GM23338 (cell line): ENCODE measurements around the gene SLCO3A1. TPM values are rescaled to one million over a fixed set of nuclear protein-coding genes. Genes with fewer than 3 reads are reported as not detected.

Experiments used
- ATAC-seq: fragments of 200-7000 bp; cut with Tn5 transposase; 3 replicates; pipeline ENCODE4 v1.9.1; 2020
- DNase-seq: peaks from one replicate; pipeline ENCODE4 v3.0.0-alpha.2; 2015; ENCODE audit warnings: low spot score
- H2AFZ ChIP-seq: fragments of 200-600 bp; sonication (generic); 2 replicates; pipeline ENCODE4 v1.8.0; 2016; ENCODE audit warnings: antibody characterized with exemption, mild to moderate bottlenecking, moderate library complexity
- H3F3A ChIP-seq: fragments of 200-600 bp; sonication (generic); replicated peaks from 2 replicates; pipeline ENCODE4 v1.8.0; 2017; ENCODE audit warnings: antibody characterized with exemption, mixed run types, low read depth
- H3K27ac ChIP-seq: fragments of 200-600 bp; sonication (generic); 2 replicates; pipeline ENCODE4 v1.6.1; 2016; ENCODE audit warnings: low read depth
- H3K27me3 ChIP-seq: fragments of 200-600 bp; sonication (generic); 2 replicates; pipeline ENCODE4 v1.8.0; 2016; ENCODE audit warnings: mild to moderate bottlenecking, mixed run types, moderate library complexity; ENCODE audit not compliant: insufficient read depth
- H3K36me3 ChIP-seq: fragments of 200-600 bp; sonication (generic); 2 replicates; pipeline ENCODE4 v1.8.0; 2016; ENCODE audit warnings: mild to moderate bottlenecking; ENCODE audit not compliant: insufficient read depth
- H3K4me1 ChIP-seq: fragments of 200-600 bp; sonication (generic); 2 replicates; pipeline ENCODE4 v1.8.0; 2016; ENCODE audit warnings: mild to moderate bottlenecking, moderate library complexity; ENCODE audit not compliant: insufficient read depth
- H3K4me2 ChIP-seq: fragments of 200-600 bp; sonication (generic); 2 replicates; pipeline ENCODE4 v1.7.1; 2017; ENCODE audit warnings: mixed run types
- H3K4me3 ChIP-seq: fragments of 200-600 bp; sonication (generic); 2 replicates; pipeline ENCODE4 v1.6.1; 2016; ENCODE audit warnings: mixed run types
- H3K79me2 ChIP-seq: fragments of 200-600 bp; sonication (generic); replicated peaks from 2 replicates; pipeline ENCODE4 v1.8.0; 2017; ENCODE audit warnings: mild to moderate bottlenecking; ENCODE audit not compliant: insufficient read depth
- H3K9me2 ChIP-seq: fragments of 200-600 bp; sonication (generic); 2 replicates; pipeline ENCODE4 v1.8.0; 2017; ENCODE audit not compliant: insufficient read depth
- H4K20me1 ChIP-seq: fragments of 200-600 bp; sonication (generic); replicated peaks from 2 replicates; pipeline ENCODE4 v1.8.0; 2017; ENCODE audit warnings: mild to moderate bottlenecking; ENCODE audit not compliant: insufficient read depth
- H3K27ac Mint-ChIP-seq: 2 replicates; pipeline ENCODE4 v1.8.0; 2020; ENCODE audit warnings: inconsistent platforms, mild to moderate bottlenecking, moderate library complexity, mixed read lengths
- H3K27me3 Mint-ChIP-seq: 3 replicates; pipeline ENCODE4 v1.8.0; 2022; ENCODE audit warnings: low read depth, mild to moderate bottlenecking, moderate library complexity, mixed read lengths, inconsistent platforms; ENCODE audit not compliant: insufficient read depth, poor library complexity
- H3K36me3 Mint-ChIP-seq: 3 replicates; pipeline ENCODE4 v1.8.0; 2021; ENCODE audit warnings: low read depth, mild to moderate bottlenecking, inconsistent platforms, moderate library complexity, mixed read lengths
- H3K4me1 Mint-ChIP-seq: 3 replicates; pipeline ENCODE4 v1.8.0; 2020; ENCODE audit warnings: mild to moderate bottlenecking, inconsistent platforms, mixed read lengths
- H3K4me3 Mint-ChIP-seq: 3 replicates; pipeline ENCODE4 v1.8.0; 2021; ENCODE audit warnings: moderate library complexity, mild to moderate bottlenecking, inconsistent platforms, mixed read lengths
- H3K9me3 Mint-ChIP-seq: 3 replicates; pipeline ENCODE4 v1.8.0; 2020; ENCODE audit warnings: moderate library complexity, mild to moderate bottlenecking, inconsistent platforms, mixed read lengths
- CREB1 ChIP-seq: fragments of 250-450 bp; sonication (Bioruptor Pico); IDR thresholded peaks from 2 replicates; pipeline ENCODE4 v1.5.0; 2020; ENCODE audit warnings: low read depth, mild to moderate bottlenecking, moderate library complexity
- CTCF ChIP-seq, 2 experiments: fragments of 200-600 bp in 1 of 2; sonication (generic) in 1 of 2; conservative IDR thresholded peaks; 2 replicates each; pipeline versions ENCODE4 v1.5.1 to v1.6.1; 2016 to 2017; ENCODE audit warnings: antibody characterized with exemption in 2 of 2, low read depth in 2 of 2, mild to moderate bottlenecking in 2 of 2, moderate library complexity in 1 of 2
- ETS1 ChIP-seq: IDR thresholded peaks from 2 replicates; pipeline ENCODE4 v1.6.1; 2016; ENCODE audit warnings: antibody characterized with exemption
- EZH2phosphoT487 ChIP-seq: fragments of 200-600 bp; sonication (generic); IDR thresholded peaks from one replicate; pipeline ENCODE4 v1.8.1; 2018; ENCODE audit warnings: antibody characterized with exemption; ENCODE audit not compliant: unreplicated experiment
- JUNB ChIP-seq: IDR thresholded peaks from one replicate; pipeline ENCODE4 v1.6.1; 2016; ENCODE audit warnings: antibody characterized with exemption; ENCODE audit not compliant: unreplicated experiment
- POLR2AphosphoS5 ChIP-seq: IDR thresholded peaks from 2 replicates; pipeline ENCODE4 v1.6.1; 2016; ENCODE audit warnings: antibody characterized with exemption, low read depth
- REST ChIP-seq: IDR thresholded peaks from one replicate; pipeline ENCODE4 v1.6.1; 2018; ENCODE audit warnings: antibody characterized with exemption; ENCODE audit not compliant: unreplicated experiment
- STAT1 ChIP-seq: IDR thresholded peaks from one replicate; pipeline ENCODE4 v1.6.1; 2016; ENCODE audit warnings: antibody characterized with exemption; ENCODE audit not compliant: unreplicated experiment
- polyA plus RNA-seq: library from polyadenylated mRNA; unstranded; fragments of >200 nt; fragmentation: Nextera tagmentation; extraction: Ambion mirVana; gene quantifications from 2 replicates; pipeline ENCODE4 v1.2.1, GENCODE V29; 2016
- total RNA-seq: library from RNA; depleted of rRNA; stranded (reverse); fragments of >200 nt; shearing (Covaris generic); gene quantifications from 2 replicates; pipeline ENCODE4 v1.2.3, GENCODE V29; 2014

Gene SLCO3A1
- total and polyA plus RNA-seq, 2 experiments from 2014 or later, result 7.3 to 9.4 TPM

GRCh38 chr15:91925794-91926193, 72.3 kb downstream of the SLCO3A1 start:
- Histone ChIP-seq H3K4me1 (peaks cover 41% of the 10 kb centered on the region), H3K4me3 (no peak overlapping the region), H3K27me3 (no peaks in the 10 kb centered on the region), H2AFZ (no peak overlapping the region), H3K27ac (no peak overlapping the region), H3K4me2 (no peak overlapping the region), H3F3A (no peaks in the 10 kb centered on the region), H3K79me2 (peaks cover 37% of the 10 kb centered on the region), H3K9me2 (peaks cover 10% of the 10 kb centered on the region; the same call in 1 of the 2 replicates), H3K36me3 (no peaks in the 10 kb centered on the region), H4K20me1 (no peaks in the 10 kb centered on the region; the same call in 1 of the 2 replicates)
- H3K36me3 Mint-ChIP-seq, result no peaks in the 10 kb centered on the region
- TF ChIP-seq JUNB, result no peak
- H3K4me3 Mint-ChIP-seq, result no peak overlapping the region
- DNase-seq, result no peak
- H3K9me3 Mint-ChIP-seq, result no peaks in the 10 kb centered on the region
- peaks cover 53% of the 10 kb centered on the region for H3K4me1 Mint-ChIP-seq
- H3K27me3 Mint-ChIP-seq, result no peaks in the 10 kb centered on the region
- no peak overlapping the region for H3K27ac Mint-ChIP-seq
- no peak for ATAC-seq

- H3K4me3 Mint-ChIP-seq, result no peak overlapping the region
- peaks cover 35% of the 10 kb centered on the region for H3K79me2 ChIP-seq
- peak overlapping the region; percentile 9; the same call in 1 of the 2 replicates for H3K4me3 ChIP-seq
Observed at GRCh38 chr15:91926908-91927270, 73.4 kb downstream of the SLCO3A1 start.

More at GRCh38 chr15:91926908-91927270, 73.4 kb downstream of the SLCO3A1 start:
- ATAC-seq, result peak; percentile 63
- DNase-seq, result peak; percentile 56
- Histone ChIP-seq H3K27me3 (no peaks in the 10 kb centered on the region), H4K20me1 (no peaks in the 10 kb centered on the region), H3F3A (no peaks in the 10 kb centered on the region), H2AFZ (no peak overlapping the region), H3K27ac (peak overlapping the region; percentile 12; the same call in 1 of the 2 replicates), H3K9me2 (peaks cover 10% of the 10 kb centered on the region; the same call in 1 of the 2 replicates), H3K4me1 (peaks cover 52% of the 10 kb centered on the region), H3K4me2 (peak overlapping the region; percentile 66), H3K36me3 (no peaks in the 10 kb centered on the region)
- Mint-ChIP-seq H3K27ac (no peak overlapping the region), H3K4me1 (peaks cover 64% of the 10 kb centered on the region), H3K36me3 (no peaks in the 10 kb centered on the region), H3K27me3 (peaks cover 4% of the 10 kb centered on the region), H3K9me3 (no peaks in the 10 kb centered on the region)
- TF ChIP-seq CREB1 (CRISPR knock-in tag) (no peak), REST (no peak), EZH2phosphoT487 (no peak), ETS1 (no peak), CTCF (conservative IDR thresholded peaks at IDR 0.05; ENCODE audit: low read depth in 2 of 2) (no peak), STAT1 (no peak), POLR2AphosphoS5 (no peak)
